CD4-positive, alpha-beta T cell treated with Interleukin-15 for 4 hours (primary cell): ENCODE results near the gene SLC16A2.
"Not testable (repeated sequence)": the region's sequence is repeated elsewhere in the genome, so short reads cannot be mapped to it uniquely, and the experiment has no call there.

Experiments
- DNase-seq: peaks from one replicate; pipeline ENCODE4 v3.0.0-alpha.2; 2020; ENCODE audit warnings: low spot score

The SLC16A2 gene

DNA sequence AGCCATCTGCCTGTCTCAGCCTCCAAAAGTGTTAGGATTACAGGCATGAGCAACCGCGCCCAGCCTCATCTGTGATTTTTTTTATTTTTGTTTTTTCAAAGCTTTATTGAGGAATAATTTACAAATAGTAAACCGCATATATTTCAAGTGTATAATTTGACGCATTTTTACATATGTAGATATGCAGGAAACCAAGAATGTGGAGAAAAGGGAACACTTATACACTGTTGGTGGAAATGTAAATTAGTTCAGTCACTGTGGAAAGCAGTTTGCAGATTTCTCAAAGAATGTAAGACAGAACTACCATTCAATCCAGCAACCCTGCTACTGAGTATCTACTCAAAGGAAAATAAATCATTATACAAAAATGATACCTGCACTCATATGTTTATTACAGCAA, 85.9 kb downstream of the SLC16A2 start:
- no peak for DNase-seq

DNA sequence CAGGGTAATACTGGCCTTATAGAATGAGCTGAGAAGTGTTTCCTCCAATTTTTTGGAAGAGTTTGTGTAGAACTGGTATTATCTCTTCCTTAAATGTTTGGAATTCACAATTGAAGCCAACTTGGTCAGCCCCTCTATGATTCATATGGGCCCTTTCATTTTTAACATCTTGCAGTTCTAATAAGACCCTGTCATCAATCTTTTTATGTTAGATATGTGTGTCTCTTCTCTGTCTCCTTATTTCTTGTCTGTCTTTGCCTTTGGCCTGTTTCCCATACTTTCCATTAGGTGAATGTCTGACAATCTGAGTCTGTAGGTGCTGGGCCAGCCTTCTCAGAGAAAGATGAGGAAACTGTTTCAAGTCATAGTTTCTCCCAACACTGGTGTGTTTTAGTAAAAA, 88.7 kb downstream of the SLC16A2 start:
- no peak for DNase-seq

DNA sequence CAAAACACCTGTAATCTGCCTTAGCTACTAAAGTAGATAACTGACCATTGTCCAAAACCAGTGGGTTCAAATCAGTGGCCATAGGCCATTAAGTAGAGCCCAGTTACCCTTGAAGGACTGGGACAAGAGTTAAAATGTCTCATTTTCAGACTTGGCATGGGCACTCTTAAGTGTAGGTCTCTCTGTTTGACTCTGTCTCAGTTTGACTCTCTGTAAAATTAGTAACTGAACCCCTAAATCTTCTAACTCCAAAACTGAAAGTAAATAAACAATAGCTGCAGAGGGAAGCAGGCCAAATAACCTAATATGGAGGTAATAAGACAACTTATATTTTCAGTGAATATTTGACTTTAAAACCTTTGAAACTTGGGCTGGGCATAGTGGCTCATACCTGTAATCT, 89.1 kb downstream of the SLC16A2 start:
- no peak for DNase-seq

DNA sequence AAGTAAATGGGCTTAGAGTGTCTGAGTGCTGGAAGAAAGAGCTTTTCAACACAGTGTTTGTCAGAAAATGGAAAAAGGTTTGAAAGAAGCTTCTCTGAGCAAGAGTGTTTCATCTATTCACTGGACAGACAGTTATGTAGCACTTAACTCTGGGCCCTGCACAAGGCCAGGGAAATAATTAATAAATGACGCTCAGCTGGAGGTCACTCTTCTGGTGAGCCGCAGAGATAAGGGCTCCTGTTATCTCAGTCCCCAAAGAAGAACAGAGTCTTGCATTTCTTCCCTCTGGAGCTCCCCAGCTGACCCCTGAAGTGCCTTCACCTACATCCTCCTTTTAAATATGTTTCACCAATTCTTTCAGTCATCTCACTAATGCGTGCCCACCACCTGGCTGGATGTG, 90.4 kb downstream of the SLC16A2 start:
- no peak for DNase-seq

DNA sequence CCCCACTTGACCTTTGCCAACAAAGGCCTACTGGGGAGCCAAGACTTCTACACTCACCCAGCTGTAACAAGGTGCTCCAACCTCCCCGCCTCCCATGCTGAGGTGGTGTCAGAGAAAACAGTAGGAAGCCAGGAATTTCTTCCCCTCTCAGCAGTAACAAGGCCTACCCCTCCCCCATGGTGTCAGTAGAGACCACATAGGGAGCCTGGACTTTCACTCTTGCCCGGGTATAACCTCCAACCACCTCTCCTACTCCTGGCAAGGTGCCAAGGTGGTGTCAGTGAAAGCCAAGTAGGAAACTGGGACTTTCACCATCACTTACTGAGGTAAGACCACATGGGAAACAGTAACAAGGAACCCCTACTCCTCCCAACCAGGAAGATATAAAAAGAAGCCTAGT, 93.1 kb downstream of the SLC16A2 start:
- DNase-seq: no peak

DNA sequence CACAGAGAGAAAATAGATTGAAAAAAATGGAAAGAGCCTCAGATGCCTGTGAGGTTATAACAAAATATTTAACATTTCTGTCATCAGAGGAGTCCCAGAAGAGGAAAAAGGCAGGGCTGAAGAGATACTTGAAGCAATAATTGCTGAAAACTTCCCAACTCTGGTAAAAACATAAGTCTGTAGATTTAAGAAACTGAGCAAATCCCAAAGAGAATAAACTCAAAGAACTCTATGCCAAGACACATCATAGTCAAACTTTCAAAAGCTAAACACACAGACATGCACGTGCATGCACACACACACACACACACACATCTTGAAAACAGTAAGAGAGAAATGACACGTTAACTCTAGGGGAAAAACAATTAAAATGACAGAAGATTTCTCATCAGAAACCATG, 94.1 kb downstream of the SLC16A2 start:
- DNase-seq: no peak

DNA sequence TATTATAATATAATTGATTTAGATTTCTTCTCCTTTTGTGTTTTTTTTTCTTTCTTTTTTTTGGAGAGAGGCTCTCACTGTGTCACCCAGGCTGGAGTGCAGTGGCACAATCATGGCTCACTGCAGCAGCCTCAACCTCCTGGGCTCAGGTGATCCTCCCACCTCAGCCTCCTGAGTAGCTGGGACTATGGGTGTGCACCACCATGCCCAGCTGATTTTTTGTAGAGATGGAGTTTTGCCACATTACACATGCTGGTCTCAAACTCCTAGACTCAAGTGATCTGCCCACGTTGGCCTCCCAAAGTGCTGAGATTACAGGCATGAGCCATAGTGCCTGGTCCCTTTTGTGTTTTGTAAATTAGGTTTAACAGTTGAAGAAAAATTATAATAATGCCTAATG, 94.7 kb downstream of the SLC16A2 start:
- DNase-seq: not testable (repeated sequence)

DNA sequence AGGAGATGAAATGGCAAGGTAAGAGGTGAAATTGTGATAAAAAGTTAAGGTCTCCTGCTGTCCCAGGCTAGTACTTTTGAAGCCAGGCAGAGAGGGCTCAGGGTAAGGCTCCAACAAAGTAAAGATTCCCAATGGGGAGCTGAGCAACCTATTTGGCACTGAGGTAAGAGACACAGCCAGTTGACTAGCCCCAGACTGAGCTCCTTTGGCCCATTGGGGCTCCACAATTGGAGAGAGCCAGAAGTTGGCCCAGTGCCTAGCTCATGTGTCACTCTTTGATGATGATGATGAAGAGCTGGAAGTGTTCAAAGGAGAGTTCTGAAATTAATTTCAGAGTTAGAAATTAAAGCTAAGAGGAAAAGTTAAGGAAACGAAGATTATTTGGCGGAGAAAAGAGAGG, 98.6 kb downstream of the SLC16A2 start:
- DNase-seq: no peak

DNA sequence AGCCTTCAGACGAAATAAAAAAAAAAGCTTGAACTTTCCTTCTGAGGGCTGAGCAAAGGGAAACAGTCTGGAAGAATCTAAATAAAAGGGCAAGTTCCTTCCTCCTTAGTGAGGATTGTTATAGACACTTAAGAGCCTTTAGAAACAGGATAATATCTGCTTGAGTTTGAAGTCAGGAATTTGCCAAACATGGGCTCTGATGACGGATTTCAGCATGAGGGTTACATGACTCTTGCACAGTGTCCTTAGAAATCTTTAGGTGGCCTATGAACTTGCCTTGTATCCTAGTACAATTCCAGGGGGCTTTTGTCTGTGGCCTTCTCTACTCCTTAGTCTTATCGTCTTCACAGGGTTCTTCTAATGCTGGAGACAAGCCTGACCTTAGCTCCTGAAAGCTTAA, 99.0 kb downstream of the SLC16A2 start:
- DNase-seq: no peak

DNA sequence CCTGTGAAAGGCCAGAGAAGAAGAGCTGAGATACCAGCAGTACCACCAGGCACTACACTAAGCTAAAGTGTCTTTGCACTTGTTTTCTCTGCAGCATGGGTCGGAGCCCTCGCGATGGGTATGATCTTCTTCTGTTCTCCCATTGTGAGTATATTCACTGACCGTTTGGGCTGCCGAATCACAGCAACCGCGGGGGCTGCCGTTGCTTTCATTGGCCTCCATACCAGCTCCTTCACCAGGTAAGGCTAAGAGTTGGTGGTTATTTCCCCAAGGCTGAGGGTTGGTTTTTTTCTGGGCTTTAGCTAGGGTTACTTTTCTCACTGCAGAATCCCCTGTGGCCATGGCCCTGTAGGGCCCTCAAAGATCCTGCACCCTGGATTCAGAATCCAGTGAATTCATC, 99.6 kb downstream of the SLC16A2 start:
- no peak for DNase-seq

DNA sequence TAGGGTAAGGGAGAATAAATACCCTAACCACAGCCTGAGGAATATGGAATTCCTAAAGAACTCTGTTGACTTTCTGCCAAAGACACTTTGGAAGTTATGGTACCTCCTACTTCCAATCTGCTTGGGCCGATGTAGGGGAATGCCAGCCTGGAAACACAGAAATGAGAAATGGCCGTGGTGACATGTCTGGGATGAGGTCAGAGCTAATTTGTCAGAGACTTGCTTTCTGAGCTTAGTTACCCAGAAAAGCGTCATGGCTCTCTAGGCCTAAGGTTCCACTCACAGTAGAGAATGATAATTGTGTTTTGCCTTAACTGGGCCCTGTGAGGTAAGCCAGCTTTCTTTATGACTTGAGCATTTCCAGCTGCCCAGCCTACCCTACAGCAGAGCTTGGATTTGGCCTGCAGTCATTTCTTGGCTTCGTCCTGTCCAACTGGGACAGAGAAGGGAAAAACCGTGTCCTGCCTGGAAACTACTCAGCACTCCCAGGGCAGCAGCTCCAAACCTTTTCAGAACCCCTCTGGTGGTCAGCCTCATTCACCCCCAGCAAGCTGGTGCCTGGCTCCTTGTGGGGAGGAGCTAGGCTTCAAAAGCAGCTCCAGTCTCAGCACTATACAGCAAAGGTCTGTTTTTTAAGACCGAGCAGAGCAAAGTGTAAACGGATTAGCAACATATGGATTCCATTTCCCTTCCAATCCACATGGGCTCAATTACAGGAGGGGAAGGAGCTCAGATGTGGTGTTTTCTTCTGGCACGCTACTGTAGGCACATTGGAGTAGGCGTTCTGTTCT, 100.9 kb downstream of the SLC16A2 start:
- DNase-seq: no peak

DNA sequence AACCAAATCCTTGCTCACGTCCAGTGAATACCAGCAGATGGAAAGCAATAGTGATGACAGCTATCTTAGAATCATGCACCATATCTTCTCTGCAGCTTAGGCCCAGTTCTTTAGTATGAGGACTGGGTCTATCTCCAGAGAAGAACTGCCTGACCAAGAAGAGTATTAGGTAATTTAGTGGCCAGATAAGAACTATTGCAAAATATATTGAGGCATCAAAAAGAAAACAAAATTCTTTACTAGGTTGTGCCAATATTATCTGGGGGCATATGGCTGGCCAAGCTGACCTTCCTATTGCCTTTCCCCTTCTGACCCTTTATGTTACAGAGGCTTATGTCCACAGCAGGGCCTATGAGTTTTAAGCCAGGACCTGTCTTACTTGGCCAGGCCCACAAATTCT, 101.9 kb downstream of the SLC16A2 start:
- no peak for DNase-seq

DNA sequence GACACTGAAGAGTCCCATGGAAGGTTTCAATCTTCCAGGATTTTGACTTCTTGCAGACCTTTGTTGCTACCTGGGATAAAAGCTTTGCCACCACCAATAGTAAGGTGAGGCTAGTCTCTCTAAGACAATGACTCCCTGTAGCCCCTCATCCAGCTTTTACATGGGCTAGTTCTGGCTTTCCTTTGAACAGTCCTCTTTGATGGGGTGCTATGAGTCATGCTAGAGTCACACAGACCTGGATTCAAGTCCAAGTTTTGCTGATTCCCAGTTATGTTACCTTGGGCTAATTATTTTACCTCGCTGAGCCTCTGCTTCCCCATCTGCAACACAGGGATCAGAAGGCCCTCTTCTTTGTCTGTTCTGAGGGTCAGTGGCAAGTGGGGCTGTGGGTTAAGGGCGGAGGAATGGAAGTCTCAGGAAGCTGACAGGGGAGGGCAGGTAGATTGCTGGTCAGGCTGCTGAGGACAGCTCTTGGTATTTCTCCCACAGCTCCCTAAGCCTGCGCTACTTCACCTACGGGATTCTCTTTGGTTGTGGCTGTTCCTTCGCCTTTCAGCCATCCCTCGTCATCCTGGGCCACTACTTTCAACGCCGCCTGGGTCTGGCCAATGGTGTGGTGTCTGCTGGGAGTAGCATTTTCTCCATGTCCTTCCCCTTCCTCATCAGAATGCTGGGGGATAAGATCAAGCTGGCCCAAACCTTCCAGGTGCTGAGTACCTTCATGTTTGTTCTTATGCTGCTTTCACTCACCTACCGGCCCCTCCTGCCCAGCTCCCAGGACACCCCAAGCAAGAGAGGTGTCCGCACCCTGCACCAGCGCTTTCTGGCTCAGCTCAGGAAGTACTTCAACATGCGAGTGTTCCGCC, 102.8 kb downstream of the SLC16A2 start:
- no peak for DNase-seq

DNA sequence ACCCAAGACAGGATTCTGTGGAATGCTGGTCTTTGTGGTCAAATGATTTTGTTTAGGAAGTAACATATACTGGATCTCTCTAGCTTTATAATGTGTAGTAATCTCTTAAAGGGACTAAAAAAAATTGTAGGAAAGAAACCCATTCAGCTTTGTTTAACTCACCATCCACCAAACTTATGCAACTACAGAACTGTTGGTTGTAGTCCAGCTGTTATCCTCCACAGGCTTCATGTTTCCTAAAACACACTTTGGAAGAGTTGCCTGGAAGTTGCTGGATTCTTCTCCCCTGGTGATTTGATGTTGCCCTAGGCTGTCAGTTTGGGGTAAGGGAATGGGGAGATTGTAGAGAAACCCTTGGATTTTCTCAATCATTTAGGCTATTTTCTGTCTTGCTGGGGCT, 103.8 kb downstream of the SLC16A2 start:
- no peak for DNase-seq

DNA sequence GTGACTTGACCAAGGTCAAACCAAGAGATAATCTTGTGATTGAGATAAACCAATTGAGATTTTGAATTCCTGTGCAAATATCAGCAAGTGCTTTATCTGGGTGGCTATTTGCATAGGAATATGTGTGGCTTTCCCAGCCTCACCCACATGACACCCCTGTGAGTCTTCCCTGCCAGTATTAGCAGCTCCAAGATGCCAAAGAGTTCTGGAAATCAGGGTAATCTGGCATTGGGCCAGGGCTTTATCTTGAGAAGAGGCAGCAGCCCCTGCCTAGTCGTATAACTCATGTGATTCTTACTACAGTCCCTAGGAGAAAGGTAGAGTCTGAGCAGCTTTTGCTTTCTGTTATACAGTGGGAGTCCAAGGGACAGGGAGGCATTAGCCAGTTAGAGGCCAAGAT, 105.5 kb downstream of the SLC16A2 start:
- DNase-seq: no peak

DNA sequence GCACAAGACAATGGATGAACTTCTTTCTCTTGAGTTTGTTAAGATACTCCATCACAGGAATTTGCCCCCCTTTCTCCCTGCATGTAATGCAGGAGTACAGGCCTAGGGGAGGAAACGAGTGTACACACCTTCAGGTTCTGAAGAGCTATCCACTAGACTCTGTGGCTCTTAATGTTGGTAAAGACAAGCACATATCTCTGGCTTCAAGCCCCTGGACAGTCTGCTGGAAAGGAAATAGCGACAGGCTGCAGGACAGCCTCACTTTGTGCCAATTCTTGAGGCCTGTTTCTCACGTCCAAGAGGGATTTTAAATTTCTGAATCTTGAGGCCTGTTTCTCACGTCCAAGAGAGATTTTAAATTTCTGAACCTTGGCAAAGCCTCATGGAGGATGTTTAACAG, 106.1 kb downstream of the SLC16A2 start:
- no peak for DNase-seq

DNA sequence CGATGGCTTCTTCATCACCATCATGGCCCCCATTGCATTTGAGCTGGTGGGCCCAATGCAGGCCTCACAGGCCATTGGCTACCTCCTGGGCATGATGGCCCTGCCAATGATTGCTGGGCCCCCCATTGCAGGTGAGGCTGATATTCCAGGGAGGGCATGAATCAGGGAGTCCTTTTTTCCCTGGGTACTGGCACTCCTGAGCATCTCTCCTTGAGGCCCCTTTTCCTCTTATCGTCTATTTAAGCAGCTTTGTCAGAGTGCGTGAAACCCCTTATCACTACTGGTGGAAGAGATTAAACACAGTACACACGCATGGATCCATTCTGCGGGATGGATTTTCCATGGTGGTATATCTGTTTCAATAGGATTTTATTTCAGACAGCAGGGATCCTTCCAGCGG, 108.0 kb downstream of the SLC16A2 start:
- no peak for DNase-seq

DNA sequence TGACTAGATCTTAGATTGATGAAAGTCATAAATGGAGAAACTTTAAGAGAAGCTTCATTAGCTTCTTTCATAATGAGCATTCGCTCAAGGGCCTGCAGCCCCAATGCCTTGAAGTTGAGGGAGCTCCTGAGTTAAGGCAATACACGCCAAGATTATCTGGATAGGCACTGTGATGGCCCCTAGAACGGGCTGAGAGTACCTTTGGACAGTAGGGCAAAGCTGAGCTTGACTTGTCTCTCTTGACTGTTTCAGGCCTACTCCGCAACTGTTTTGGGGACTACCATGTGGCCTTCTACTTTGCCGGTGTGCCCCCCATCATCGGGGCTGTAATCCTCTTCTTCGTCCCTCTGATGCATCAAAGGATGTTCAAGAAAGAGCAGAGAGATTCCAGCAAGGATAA, 109.8 kb downstream of the SLC16A2 start:
- DNase-seq: no peak

DNA sequence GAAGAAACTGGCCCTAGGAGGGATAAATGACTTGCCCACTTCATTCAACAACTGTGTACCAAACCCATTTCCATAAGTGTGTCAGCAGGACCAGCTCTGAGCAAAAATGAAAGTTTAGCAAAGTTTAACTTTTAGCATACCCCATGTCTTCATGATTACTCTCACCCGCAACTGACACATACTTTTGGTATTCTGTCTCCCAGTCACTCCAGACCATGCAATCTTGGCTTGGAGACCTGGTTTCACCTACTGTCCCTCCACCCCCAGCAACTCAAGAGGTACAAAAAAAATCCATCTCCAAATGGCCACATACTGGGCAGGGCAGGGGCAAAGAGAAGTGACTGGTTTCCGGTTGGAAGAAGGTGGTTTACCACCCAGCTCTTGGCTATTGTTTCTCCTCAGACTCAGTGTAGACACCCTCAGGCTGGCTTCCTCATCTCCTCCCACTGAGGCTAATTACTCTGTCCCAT, 113.3 kb downstream of the SLC16A2 start:
- DNase-seq: no peak

DNA sequence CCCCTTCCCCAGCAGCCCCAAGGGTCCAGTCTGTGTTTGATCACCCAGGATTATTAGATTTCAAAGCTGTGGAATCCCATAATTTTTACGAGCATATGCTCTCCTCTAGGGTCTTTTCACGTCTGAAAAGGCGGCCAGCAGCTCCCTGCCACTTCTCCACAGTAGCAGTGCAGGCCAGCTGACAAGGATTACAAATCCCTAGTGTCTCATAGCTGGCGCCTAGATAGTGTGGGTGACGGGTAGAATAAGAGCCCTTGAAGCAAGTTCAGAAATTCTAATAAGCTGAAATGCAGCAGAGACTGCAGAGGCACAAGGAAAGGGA, 113.8 kb downstream of the SLC16A2 start:
- DNase-seq: no peak

DNA sequence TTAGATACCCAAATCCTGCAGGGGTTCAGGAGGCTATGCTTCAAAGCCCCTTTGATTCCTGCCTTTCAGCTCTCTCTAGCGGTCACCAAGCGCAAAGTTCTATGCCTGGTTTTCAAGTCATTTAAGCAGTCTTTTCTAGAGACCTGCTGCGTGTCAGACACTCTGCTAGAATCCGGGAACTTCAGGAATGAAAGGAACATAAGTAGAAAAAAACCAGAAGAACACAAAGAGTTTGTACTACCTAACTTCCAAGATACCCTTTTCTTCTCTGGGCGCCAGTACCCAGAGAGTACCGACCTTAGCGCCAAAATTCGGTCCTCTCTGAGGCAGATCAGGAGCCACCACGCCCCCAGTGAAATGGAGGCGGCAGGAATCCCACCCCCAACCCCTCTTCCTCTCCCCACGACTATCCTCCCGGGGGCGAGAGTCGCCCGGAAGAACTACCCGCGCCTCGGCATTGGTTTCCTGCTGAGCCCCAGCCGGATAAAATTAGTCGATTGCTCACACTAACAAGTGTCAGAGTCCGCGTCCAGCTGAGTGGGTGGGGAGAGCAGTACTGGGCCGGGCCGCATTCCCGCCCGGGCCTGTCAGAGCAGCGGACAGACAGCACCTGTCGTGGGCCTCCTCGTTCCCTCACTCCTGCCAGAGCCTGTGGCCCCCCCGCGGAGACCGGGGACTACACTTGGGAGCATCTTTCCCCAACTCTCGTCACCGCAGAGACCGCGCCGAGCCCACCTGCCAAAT, 114.3 kb downstream of the SLC16A2 start:
- DNase-seq: peak; percentile 38

DNA sequence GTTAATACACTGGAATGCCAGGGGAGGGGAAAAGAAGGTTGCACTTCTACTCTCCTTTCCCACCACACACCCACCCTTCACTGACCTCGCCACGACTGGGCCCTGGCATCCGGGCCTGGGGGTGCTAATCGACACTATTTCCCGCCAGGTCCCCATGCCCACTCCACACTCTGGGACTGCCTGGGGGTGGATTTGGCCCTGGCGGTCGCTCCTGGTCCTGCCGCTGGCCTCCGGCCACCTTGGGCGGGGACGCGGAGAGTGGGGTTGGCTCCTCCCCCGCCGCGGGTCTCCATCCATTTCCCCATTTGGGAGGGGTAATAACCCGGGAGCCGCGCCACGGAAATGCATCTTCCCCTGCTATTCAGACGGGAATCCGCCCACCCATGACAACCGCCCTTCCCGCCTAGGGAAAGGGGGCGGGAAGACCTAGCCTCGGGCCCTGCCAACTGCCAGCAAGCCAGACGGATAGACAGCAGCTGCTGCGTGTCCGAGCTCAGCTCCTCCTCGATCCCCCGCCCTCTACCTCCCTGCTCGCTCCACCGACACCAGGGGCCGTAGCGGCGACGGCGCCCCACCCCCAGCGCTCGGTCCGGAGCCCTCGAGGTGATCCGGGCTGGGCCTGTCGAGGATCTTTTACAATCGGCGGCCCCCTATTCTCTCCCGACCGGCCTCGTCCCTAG, 115.0 kb downstream of the SLC16A2 start:
- peak; percentile 9 for DNase-seq
